ENCODE data around the gene ARHGAP24. TPM values are rescaled to one million over a fixed set of nuclear protein-coding genes. Genes with fewer than 3 reads are reported as not detected.

The ARHGAP24 gene
- total RNA-seq, 2 donors from 2014 or later: 26.9 to 47.2 TPM

GRCh38 chr4:85748654-85749053, 273.7 kb downstream of the ARHGAP24 start:
- intact Hi-C loops (cut with DNase I): loop anchor here in 1 of 2 donors (5.0 kb wide), 1 partner anchor 261 kb away; no protein-coding TSS in a partner anchor
- DNase-seq (ENCODE audit: low spot score): no peak

GRCh38 chr4:85751866-85752265, 276.9 kb downstream of the ARHGAP24 start:
- DNase-seq (ENCODE audit: low spot score): no peak
- intact Hi-C loops (cut with DNase I): loop anchor here in 1 of 2 donors (10.0 kb wide), 1 partner anchor 607 kb away; no protein-coding TSS in a partner anchor

- intact Hi-C loops (cut with DNase I): loop anchor here in 1 of 2 donors (10.0 kb wide), 1 partner anchor 610 kb away; no protein-coding TSS in a partner anchor
Measured at GRCh38 chr4:85755285-85755684, 280.3 kb downstream of the ARHGAP24 start.

GRCh38 chr4:85756938-85757337, 282.0 kb downstream of the ARHGAP24 start:
- no peak for DNase-seq (ENCODE audit: low spot score)
- intact Hi-C loops (cut with DNase I): loop anchor here in 1 of 2 donors (10.0 kb wide), 1 partner anchor 612 kb away; no protein-coding TSS in a partner anchor

More at GRCh38 chr4:85755285-85755684, 280.3 kb downstream of the ARHGAP24 start:
- no peak for DNase-seq (ENCODE audit: low spot score)

- no peak for DNase-seq (ENCODE audit: low spot score)
- intact Hi-C loops (cut with DNase I): loop anchor here in 1 of 2 donors (10.0 kb wide), 1 partner anchor 615 kb away; no protein-coding TSS in a partner anchor
Measured at GRCh38 chr4:85759388-85759787, 284.4 kb downstream of the ARHGAP24 start.

GRCh38 chr4:85760511-85760910, 285.6 kb downstream of the ARHGAP24 start:
- DNase-seq (ENCODE audit: low spot score): no peak
- intact Hi-C loops (cut with DNase I): no loop called here

GRCh38 chr4:85761803-85762528, 287.0 kb downstream of the ARHGAP24 start:
- peak; percentile 83 for DNase-seq (ENCODE audit: low spot score)
- intact Hi-C loops (cut with DNase I): no loop called here

GRCh38 chr4:85762529-85762871, 287.6 kb downstream of the ARHGAP24 start:
- DNase-seq (ENCODE audit: low spot score): no peak
- intact Hi-C loops (cut with DNase I): no loop called here

- intact Hi-C loops (cut with DNase I): no loop called here
- no peak for DNase-seq (ENCODE audit: low spot score)
Measured at GRCh38 chr4:85763202-85763601, 288.3 kb downstream of the ARHGAP24 start.

GRCh38 chr4:85767649-85768048, 292.7 kb downstream of the ARHGAP24 start:
- no peak for DNase-seq (ENCODE audit: low spot score)
- intact Hi-C loops (cut with DNase I): no loop called here

GRCh38 chr4:85769009-85769408, 294.1 kb downstream of the ARHGAP24 start:
- intact Hi-C loops (cut with DNase I): no loop called here
- no peak for DNase-seq (ENCODE audit: low spot score)

- no peak for DNase-seq (ENCODE audit: low spot score)
- intact Hi-C loops (cut with DNase I): no loop called here
Measured at GRCh38 chr4:85772470-85772869, 297.5 kb downstream of the ARHGAP24 start.

- intact Hi-C loops (cut with DNase I): no loop called here
- no peak for DNase-seq (ENCODE audit: low spot score)
Measured at GRCh38 chr4:85773372-85773771, 298.4 kb downstream of the ARHGAP24 start.

- no peak for DNase-seq (ENCODE audit: low spot score)
- intact Hi-C loops (cut with DNase I): no loop called here
Measured at GRCh38 chr4:85774000-85774399, 299.1 kb downstream of the ARHGAP24 start.

- DNase-seq (ENCODE audit: low spot score): no peak
- intact Hi-C loops (cut with DNase I): no loop called here
Measured at GRCh38 chr4:85774489-85774888, 299.5 kb downstream of the ARHGAP24 start.

- intact Hi-C loops (cut with DNase I): no loop called here
- DNase-seq (ENCODE audit: low spot score): no peak
Measured at GRCh38 chr4:85776096-85776495, 301.1 kb downstream of the ARHGAP24 start.

GRCh38 chr4:85776579-85776978, 301.6 kb downstream of the ARHGAP24 start:
- DNase-seq (ENCODE audit: low spot score): no peak
- intact Hi-C loops (cut with DNase I): no loop called here

GRCh38 chr4:85777908-85778631, 303.1 kb downstream of the ARHGAP24 start:
- DNase-seq (ENCODE audit: low spot score): no peak
- intact Hi-C loops (cut with DNase I): no loop called here

GRCh38 chr4:85778632-85779131, 303.7 kb downstream of the ARHGAP24 start:
- DNase-seq (ENCODE audit: low spot score): no peak
- intact Hi-C loops (cut with DNase I): no loop called here

GRCh38 chr4:85779165-85779564, 304.2 kb downstream of the ARHGAP24 start:
- intact Hi-C loops (cut with DNase I): no loop called here
- DNase-seq (ENCODE audit: low spot score): no peak
